ENCODE measurements around the gene RSBN1L.

DNA sequence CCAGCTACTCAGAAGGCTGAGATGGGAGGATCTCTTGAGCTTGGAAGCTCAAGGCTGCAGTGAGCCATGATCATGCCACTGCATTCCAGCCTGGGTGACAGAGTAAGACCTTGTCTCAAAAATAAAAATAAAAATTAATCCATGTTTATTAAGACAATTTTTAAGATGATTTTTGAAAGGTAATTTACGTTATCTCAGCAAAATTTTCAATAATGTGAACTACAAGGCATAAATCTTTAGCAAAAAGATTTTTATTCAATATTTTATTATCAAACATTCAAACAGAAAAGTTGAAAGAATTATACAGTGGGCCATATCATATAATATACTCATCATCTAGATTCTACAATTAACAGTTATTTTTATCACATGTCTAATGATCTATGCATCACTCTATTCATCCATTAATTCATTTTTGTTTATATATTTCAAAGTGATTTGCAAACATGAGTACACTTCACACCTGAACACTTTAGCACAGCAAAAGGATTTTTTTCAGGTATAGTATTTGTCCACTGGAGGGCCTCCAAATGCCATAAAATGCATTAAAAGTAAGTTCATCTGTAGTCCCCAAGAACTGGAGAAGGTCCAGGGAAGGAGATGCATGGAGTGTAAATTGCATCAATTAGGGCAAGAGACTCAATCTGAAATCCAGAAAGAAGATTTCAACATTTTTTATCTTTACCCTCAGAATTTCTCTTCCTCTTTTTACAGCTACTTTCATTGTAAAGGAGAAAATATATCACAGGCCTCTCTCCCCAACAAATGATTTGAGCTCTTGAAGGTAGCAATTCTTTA lies 38.6 kb upstream of the RSBN1L start:
- TF ChIP-seq, protein P1, sequence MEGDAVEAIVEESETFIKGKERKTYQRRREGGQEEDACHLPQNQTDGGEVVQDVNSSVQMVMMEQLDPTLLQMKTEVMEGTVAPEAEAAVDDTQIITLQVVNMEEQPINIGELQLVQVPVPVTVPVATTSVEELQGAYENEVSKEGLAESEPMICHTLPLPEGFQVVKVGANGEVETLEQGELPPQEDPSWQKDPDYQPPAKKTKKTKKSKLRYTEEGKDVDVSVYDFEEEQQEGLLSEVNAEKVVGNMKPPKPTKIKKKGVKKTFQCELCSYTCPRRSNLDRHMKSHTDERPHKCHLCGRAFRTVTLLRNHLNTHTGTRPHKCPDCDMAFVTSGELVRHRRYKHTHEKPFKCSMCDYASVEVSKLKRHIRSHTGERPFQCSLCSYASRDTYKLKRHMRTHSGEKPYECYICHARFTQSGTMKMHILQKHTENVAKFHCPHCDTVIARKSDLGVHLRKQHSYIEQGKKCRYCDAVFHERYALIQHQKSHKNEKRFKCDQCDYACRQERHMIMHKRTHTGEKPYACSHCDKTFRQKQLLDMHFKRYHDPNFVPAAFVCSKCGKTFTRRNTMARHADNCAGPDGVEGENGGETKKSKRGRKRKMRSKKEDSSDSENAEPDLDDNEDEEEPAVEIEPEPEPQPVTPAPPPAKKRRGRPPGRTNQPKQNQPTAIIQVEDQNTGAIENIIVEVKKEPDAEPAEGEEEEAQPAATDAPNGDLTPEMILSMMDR (IDR thresholded peaks at IDR 0.05) = no peak
- no peak for TF ChIP-seq POLR2AphosphoS5 (IDR thresholded peaks at IDR 0.05; ENCODE audit: low read depth, low read length)
- no peak for TF ChIP-seq TCF7L2 (IDR thresholded peaks at IDR 0.05; ENCODE audit: low read depth, low read length)

All from Panc1 (cell line).